Activated CD4-positive, alpha-beta T cell treated with anti-CD3 and anti-CD28 coated beads, Interleukin-2, Interleukin-6, amounts not matched to agents 100 ng/mL and 50 ng/mL, durations not matched to agents 16 hours and 8 hours (primary cell): ENCODE data around the gene SLC9A8.

Experiments
- DNase-seq: peaks from one replicate; pipeline ENCODE4 v3.0.0-alpha.2; 2020

Gene SLC9A8

DNA sequence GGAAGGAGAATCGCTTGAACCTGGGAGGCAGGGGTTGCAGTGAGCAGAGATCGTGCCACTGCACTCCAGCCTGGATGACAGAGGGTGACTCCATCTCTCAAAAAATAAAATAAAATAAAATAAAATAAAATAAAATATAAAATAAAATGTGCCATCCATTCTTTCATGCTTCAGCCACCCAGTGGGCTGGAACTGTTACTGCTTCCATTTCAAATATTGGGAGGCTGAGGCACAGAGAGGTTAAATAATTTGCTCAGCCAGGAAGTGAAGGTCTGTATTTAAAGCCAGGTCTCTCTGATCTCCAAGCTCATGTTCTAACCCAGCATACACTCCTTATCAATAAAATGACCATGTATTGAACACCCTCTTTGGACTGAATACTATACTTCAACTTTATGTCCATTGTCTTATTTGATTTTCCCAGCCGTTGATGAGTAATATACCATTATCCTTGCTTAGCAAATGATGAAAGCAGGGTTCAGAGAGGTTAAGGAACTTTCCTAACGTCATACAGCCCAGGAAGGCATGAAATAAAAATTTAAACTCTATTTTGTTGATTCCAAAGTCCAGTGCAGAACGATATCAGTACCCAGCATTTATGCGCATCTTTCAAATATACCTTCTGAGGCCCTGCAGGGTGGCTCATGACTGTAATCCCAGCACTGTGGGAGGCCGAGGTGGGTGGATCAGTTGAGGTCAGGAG, 25.8 kb upstream of the SLC9A8 start:
- DNase-seq: no peak

DNA sequence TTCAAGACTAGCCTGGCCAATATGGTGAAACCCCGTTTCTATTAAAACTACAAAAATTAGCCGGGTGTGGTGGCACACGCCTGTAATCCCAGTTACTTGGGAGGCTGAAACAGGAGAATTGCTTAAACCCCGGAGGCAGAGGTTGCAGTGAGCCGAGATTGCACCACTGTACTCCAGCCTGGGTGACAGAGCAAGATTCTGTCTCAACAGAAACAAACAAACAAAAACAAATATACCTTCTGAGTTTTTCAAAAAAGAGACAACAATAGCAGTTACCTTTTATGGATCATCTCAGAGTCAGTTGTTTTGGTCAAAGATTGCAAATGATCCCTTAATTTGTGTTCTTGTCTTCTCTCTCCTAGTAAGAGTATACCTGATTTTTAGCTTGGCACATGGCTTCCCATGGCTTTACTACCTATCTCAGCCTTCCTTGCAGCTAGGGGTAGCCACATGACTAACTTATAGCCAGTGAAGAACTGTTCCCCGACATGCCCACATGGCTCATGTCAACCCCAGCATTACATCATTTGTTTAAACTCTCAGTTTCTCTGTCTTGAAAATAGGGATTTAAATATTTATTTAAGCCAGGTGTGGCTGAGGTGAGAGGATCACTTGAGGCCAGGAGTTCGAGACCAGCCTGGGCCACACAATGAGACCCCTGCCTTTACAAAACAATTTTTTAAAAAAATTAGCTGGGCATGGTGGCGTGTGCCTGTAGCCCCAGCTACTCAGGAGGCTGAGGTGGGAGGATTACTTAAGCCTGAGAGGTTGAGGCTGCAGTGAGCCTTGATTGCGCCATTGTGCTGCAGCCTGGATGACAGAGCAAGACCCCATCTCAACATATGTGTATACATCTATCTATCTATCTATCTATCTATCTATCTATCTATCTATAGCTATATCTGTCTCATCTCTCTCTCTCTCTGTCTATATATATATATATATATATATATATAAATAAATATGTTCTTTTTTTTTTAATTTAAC, 25.0 kb upstream of the SLC9A8 start:
- no peak for DNase-seq

DNA sequence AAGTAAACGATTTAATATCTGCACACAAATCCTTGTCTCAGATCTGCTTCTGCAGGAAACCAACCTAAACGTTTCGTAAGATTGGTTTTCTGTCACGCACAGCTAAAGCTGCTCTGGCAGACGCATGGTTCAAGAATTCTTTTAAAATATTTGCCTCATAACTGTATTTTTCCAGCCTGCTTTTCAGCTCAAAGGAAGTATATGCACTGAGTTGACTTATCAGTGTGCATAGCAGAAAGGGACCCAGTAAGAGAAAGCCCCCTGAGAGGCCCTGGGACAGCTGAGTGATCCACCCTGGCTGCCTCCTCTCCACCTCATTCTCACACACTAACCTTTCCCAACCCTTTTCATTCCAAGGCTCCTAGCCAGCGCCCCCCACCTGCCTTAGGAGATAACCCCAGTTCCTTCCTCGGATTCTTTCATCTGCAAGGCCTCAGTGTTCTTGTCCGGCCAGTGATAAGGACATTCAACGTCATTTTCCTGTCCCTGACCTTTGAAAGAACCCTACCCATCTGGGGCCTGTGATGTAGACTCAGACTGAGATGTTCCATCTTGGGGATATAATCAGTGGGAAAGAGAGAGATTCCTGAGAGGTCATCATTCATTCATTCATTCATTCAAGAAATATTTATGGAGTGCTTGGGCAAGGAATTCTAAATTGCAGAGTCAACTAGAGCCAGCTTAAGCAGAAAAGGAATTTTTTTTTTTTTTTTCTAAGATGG, 22.4 kb upstream of the SLC9A8 start:
- DNase-seq: no peak

DNA sequence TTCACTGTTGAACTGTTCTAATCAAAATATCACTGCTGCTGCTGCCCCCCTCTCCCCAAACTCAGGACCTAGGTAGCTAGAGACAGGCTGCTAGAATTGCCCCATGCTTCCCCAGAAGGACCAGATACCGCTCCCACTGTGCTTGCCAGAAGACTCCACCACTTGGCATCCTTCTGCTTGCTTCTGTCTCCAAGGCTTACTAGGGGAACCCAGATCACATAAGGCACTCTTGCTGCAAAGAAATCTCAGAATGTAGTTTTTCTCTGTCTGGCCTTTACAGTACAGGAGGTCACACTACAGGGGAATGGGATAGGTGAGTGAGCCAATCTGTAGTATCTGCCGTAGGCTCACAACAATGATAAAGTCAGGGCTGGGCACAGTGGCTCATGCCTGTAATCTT, 21.5 kb upstream of the SLC9A8 start:
- no peak for DNase-seq

DNA sequence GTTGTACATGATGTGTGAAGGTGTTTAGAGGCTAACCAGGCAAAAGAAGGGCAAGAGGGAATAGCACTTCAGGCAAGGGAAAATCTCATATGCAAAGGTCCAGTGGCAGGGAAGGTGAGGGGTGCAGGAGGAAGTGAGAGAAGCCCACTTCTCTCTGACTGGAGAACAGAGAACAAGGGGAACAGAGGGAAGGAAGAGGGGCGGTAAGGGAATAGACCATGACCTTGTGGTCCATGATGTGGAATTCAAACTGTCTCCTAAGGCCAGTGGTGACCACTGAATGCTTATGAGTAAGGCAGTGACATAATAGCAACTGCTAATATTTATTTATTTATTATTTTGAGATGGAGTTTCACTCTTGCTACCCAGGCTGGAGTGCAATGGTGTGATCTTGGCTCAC, 20.6 kb upstream of the SLC9A8 start:
- DNase-seq: no peak

DNA sequence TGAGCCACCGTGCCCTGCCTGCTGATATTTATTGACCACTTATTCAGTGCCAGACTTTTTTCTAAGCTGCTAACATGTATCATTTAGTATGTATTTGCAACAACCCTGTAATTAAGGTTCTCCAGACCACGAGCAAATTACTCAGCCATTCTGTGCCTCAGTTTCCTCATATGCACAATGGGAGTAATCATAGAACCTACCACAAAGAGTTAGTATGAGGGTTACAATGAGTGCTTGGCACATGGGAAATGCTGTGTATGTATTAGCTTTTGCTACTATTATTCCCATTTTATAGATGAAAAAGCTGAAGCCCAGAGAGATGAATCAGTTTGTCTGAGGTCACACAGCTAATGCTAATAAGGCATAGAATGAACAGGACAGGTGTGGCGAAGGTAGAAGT, 20.0 kb upstream of the SLC9A8 start:
- no peak for DNase-seq

DNA sequence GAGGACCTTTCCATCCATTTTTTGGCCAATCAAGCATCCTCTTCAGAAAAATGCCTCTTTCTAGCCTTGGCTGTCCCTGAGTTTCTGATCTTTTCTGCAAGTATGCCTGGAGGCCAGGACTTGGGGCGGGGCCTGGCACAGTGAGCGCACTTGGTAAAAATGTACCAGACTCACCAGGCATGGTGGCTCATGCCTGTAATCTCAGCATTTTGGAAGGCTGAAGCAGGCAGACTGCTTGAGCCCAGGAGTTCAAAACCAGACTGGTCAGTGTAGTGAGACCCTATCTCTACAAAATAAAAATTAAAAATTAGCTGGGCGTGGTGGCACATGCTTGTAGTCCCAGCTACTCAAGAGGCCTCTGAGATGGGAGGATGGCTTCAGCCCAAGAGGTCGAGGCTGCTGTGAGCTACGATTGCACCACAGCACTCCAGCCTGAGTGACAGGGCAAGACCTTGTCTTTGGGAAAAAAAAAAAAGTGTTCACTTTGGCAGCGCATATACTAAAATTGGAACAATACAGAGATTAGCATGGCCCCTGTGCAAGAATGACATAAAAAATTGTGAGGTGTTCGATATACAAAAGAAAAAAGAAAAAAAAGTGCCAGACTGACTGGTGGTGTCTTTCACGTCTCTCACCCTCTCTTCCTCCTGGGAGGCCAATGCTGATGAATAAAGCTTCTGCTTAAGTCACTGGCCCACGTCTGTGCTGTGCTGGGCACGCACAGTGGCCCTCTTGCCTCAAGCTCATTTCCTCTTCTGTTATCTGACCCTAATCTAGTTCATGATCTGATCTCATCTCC, 18.1 kb upstream of the SLC9A8 start:
- peak; percentile 35 for DNase-seq

DNA sequence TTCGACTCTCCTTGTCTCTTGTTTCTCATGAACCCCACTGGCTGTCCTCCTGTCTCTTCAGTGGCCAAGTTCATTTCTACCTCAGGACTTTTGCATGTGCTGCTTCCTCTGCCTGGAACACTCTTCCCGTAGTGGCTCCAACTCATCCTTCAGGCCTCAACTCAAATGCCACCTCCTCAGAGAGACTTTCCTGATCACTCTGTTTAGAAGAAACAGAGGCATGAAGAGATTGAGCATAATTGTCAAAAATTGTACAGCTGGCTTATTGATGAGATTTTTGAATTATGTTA, 17.5 kb upstream of the SLC9A8 start:
- DNase-seq: no peak

DNA sequence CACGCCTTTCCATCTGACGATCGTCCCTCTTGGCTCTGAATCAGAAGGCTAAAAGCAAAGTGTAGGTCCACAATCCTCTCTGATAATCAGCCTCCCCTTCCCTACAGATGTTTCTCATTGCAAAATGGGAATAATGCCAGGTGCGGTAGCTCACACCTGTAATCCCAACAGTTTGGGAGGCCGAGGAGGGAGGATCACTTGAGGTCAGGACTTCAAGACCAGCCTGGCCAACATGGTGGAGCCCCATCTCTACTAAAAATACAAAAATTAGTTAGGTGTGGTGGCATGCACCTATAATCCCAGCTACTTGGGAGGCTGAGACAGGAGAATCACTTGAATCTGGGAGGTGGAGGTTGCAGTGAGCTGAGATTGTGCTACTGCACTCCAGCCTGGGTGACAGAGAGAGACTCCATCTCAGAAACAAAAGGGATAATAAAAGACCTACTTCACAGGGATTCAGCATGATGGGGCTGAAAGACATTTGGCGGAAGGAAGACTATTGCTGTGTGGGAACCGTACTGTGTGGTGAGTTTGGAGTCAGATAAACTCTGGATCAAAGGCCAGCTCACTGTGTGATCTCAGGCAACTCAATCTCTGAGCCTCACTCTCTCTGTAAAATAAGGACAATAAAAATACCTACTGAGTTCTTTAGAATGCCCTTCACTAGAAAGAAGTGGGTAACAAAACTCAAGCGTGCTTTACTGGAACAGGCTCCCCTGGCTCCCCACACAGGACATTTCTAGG, 15.9 kb upstream of the SLC9A8 start:
- no peak for DNase-seq

DNA sequence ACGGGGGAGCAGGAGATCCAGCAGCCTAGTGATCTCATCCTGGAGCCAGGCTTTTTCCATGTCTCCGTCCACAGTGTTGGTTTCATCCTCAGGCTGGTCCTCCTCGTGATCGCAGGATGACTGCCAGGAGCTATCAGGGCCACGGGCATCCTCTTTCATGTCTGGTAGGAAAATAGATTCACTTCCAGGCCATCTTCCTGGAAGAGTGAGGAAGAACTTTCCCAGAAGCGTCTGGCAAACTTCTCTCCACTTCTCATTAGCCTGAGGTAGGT, 15.3 kb upstream of the SLC9A8 start:
- no peak for DNase-seq

DNA sequence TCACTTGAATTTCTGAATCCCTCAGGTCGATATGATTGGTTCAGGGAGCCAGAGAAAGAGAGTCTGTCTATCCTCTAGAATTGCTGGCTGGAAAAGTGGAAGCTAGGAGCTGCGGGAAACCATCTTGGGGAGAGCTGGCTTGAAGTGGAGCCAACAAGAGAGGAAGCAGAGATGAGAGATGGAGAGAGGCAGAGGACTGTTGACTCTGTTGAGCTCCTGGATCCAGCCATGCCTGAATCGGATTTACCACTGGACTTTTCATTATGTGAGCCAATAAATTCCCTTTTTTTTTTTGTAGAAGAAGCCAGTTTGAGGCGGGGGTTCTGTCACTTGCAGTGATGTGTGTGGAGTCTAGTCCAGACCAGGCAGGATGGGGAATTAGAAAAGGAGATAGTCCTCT, 13.9 kb upstream of the SLC9A8 start:
- no peak for DNase-seq

DNA sequence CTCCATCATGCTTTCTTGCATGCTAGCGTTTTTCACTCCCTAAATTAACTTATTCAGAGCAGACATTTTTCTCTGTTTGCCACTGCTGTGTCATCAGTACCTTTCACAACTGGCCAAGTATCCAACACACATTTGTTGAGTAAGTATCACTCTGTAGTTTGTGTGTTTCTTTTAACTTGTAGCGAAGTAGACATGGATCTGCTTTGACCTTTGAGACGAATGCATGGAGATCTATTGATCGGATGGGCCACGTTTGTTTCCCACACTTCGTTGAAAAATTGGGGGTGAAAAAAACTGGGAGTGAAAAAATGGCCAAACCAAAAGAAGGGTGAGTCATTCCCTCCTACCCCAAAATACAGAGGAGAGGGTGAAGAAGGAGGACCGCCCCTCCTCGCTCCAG, 12.9 kb upstream of the SLC9A8 start:
- DNase-seq: no peak

DNA sequence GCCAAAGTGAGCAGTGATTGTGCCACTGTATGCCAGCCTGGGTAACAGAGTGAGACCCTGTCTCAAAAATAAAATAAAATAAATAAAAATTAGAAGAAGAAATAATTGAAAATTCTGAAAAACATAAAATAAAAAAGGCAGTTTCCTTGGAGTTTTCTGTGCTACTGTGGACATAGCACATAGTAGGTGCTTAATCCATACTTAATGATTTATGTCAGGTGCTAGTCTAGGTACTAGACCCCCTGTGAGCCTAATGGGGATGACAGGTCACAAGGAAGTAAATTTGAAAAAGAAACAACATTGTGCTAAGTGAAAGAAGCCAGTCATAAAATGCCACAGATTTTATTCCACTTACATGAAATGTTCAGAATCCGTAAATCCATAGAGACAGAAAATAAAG, 9.2 kb upstream of the SLC9A8 start:
- no peak for DNase-seq

DNA sequence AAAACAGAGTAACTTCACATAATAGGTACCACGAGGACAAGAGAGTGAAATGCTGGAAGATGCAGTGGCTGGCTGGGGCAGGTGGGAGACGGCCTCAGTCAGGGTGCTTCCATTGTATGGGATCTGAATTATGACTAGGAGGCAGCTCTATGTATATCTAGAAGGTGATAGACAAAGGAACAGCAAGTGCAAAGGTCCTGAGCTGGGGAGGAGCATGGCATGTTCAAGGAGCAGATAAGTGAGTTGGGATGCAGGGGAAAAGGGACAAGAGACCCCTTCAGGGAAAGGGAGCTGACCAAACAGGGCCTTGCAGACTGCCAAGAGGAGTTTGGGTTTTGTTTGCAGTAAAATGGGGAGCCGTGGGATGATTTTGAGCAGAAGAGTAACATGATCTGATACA, 8.3 kb upstream of the SLC9A8 start:
- no peak for DNase-seq

DNA sequence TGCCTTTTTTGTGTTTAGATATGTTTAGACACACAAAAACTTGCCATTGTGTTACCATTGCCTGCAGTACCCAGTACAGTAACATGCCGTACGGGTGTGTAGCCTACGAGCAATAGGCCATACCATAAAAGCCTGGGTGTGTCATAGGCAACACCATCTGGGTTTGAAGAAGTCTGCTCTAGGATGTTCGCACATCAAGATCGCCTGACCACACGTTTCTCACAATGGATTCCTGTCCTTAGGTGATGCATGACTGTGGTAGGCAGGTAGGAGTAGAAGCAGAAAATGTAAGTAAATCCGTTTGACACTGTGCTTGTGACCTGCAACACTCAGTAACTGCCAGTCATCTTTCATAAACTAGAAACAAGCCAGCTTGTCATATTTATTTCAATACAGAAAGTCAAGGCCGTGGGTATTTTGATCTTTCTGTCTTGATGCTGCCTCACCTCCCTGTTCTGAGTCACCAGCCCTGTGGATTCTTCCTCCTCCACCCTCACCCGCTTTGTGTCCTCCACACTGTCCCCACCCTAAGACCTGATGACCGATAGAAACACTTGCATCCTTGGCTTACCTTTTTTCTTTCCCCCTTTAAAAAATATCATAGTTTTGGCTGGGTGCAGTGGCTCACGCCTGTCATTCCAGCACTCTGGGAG, 7.3 kb upstream of the SLC9A8 start:
- DNase-seq: peak; percentile 81

DNA sequence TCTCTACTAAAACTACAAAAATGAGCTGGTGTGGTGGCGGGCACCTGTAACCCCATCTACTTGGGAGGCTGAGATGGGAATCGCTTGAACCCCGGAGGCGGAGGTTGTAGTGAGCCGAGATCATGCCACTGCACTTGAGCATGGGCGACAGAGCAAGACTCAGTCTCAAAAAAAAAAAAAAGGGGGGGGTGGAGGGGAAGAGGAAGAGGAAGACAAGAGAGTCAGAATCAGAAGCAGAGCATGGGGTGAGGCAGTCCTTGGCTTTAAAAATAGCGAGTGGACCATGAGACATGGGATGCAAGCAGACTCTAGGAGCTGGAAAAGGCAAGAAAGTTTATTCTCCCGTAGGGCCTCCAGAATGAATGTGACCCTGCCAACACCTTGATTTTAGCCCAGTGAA, 3.9 kb upstream of the SLC9A8 start:
- no peak for DNase-seq

DNA sequence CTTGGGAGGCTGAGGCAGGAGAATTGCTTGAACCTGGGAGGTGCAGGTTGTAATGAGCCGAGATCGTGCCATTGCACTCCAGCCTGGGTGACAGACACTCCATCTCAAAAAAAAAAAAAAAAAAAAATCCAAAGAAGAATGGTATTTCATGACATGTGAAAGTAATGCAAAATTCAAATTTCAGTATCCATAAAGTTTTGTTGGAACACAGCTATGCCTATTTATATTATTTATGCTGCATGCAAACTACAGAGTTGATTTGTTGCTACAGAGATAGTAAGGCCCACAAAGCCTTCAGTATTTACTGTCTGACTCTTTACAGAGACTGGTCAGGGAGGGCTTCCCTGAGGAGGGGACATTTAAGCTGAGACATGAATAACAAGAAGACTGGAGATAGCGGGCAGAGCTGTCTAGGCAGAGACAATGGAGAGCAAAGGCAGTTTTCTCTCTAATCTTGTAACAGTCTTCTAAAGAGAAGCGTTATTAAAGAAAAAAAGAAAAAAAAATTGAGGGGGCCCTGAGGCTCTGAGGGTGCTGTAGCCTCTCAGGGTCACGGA, 2.7 kb upstream of the SLC9A8 start:
- DNase-seq: no peak

DNA sequence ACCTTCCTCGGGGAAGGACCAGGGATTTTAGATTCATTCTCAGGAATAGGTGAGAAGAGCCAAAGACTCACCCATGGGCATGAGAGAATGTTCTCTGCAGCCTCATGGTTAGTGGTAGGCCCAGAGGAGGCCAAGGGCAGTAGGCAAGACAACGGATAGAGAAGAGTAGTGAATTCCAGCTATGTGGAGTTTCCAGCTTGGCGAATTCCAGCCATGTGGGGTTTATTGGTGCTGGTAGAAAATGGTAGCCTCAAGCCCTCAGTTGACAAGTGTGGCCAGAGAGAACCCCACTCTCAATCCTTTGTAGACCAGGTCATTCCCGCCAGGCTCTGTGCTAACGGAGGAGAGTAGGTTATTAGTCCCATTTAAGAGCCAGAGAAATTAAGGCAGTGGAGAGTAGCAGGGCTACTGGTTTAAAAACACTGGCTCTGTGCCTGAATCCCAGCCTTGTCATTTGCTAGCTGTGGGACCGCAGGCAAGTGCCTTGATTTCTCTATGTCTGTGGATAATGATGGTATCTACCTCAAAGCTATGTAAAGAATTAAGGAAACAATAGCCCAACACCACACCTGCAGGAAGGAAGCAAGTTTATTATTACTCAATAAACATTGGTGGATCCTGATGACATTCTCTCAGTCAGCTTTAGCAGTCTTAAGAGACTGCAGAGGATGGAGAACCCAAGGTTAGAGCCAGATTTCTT, 2.0 kb upstream of the SLC9A8 start:
- DNase-seq: no peak

DNA sequence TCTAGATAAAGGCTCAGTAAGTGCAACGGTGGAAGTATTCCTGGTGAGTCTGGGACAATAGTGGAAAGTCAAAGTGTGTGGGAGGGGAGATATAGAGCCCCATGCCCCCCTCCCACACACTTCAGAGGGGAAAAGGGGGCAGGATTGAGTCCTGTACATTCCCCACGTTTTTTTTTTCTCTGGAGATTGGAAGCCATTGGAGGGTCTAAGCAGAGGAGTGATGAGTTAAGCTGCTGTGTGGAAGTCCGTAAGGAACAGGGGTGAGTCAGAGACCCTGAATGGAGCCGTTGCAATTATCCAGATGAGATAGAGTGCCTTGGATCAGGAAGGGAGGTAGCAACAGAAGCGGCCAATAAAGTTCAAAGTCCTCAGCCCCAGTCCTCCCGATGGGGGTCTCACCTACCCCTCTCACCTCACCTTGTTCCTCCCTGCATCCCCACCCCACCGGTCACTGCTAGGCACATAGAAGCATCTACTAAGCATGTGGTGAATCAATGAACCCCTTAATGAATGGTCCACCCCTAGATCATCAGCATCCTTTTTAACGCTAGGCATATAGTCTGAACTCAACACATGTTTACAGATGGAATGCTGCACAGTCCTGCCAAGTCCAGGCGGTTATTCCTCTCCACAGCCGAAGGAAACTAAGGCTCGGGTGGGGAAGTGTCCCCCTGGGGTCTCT, 662 bp upstream of the SLC9A8 start:
- no peak for DNase-seq

DNA sequence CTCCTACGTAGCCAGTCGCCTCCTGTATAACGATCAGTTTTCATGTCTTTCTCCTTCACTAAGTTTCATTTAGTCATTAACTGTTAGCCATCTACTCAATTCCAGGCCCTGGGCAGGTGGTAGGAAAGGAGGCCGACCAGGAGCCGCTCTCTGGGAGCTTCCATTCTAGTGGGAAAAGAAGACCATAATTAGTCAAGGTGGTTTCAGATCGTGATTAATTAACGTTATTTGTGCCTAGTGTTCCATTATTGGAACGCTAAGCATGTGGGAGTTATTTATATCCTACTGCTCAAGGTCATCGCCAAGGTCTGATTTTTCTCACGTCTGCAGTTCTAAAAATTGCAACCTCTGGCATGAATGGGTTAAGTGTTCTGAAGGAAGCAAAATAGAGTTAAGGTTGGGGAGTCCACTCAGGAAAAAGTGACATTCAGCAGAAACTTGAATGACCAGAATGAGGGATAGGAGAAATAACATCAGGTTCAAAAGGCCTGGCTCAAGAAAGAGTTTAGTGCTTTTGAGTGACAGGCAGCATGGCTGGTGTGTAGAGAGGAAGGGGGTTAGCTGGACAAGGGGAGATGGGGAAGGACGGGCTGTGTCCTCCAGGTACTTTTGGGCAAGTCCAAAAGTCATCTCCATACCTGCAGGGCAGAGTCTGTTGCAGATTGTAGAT, 812 bp downstream of the SLC9A8 start:
- DNase-seq: no peak
